HG03159 (cell line): Measurements from ENCODE around the gene MALAT1.

ENCODE experiments used
- ATAC-seq: cut with Tn5 transposase; IDR thresholded peaks from one replicate; pipeline ENCODE4 v1.9.1; 2021; ENCODE audit warnings: mild to moderate bottlenecking, moderate library complexity; ENCODE audit not compliant: unreplicated experiment

Gene MALAT1

DNA sequence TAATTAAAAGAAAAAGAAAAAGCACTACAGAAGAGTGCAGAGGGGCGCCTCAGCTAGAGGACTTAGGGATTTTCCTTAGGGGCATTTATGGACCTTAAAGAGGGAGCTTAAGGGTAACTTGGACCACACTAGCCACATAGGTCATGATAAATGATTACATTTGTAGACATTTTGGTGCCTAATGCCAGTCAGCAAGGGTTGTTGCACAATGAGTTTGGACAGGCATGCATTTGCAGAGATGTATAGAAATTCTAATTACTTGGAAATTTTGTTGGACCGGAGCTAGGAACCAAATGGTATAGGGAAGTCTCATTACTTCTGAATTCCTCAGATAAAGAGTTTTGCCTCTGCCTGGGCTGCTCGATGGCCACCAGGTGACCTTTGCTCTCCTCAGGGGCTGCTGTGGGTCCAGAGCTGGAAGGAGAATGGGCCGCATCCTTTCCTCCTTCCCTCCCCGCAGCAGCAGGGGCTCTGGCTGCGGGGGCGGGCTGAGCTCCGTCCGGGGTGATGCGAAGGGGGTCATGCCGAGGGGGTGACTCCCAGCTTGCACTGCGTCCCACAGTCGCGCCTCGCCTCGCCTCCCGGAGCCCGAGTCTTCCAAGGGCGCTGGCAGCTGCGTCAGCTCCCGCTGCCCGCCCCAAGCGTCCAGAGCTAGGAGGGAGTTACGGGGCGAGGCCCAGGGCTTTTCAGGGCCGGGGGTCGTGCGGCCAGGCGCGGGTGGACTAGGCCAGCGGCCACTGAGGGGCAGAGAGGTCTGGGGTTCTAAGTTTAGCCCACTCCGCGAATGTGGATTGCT, 20.3 kb upstream of the MALAT1 start:
- no peak for ATAC-seq

DNA sequence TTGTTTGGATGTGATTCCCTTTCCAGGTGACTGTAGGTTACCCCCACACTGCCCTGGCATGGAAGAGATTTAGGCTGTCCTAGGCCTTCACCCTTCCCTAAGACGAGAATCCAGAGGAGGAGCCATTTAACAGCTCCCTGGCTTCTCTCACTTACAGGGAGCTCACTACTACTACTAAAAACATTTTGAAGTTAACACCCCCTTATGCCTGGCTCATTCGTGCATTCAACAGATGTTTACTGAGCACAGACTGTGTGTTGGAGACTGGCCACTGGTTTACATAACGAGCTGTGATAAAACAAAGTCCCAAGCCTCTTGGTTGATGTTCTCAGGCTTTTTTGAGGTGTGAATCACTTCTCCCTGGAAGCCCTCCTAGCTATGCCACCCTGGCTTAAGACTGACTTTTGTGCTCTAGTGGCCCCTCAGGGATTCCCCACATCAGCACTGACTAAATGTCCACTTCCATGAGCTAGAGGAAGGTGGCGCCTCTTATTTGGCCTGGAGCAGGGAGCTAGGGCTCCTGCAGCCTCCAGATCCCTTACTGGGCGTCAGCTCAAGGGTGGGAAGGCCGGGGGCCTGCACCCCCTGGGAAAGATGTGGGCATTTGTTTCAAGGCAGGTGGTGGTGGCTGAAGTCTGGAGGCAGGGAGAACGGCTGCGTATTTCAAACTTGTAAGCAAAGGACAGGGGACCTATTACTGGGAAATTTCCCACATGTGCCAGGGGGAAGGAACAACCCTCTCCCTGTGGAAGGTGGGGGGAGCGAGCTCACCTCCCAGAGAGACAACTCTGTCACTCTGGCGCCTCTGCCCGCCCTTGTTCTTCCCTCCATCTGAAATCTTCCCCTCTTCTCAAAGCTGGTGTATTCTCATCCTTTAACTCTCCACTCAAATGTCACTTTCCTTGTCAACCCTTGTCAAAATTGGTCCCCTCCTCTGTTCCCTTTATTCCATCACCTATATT, 19.4 kb upstream of the MALAT1 start:
- ATAC-seq: no peak

DNA sequence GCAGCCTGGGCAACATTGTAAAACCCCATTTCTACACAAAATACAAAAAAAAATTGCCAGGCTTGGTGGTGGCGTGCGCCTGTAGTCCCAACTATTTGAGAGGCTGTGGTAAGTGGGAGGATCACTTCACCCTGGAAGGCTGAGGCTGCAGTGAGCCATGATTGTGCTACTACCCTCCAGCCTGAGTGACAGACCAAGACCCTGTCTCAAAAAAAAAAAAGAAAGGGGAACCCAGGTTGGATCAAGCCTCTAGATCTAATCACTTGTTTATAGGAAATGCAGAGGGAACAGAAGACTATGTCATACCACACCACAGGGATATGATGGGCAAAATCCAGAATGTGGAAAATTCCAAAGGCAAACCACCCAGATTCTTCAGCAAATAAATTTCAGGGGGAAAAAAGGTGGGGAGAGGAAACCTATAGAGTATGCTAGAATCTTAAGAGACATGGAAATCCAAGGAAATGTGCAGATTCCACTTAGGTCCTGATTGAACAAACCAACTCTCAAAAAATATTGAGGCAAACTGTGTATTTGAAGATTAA, 16.5 kb upstream of the MALAT1 start:
- no peak for ATAC-seq

DNA sequence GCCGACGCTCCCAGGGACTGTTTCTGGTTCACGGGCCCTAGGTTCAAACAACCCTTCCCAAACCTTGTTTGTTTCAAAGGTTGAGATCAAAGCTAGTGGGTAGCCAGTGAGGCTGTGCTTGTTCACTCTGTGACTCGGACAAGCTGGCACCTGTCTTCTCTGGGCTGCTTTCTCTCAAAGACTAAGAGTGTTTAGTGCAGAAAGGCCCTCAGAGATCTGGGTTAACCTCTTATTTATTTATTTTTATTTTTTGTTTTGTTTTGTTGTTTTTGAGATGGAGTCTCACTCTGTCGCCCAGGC, 13.0 kb upstream of the MALAT1 start:
- no peak for ATAC-seq

DNA sequence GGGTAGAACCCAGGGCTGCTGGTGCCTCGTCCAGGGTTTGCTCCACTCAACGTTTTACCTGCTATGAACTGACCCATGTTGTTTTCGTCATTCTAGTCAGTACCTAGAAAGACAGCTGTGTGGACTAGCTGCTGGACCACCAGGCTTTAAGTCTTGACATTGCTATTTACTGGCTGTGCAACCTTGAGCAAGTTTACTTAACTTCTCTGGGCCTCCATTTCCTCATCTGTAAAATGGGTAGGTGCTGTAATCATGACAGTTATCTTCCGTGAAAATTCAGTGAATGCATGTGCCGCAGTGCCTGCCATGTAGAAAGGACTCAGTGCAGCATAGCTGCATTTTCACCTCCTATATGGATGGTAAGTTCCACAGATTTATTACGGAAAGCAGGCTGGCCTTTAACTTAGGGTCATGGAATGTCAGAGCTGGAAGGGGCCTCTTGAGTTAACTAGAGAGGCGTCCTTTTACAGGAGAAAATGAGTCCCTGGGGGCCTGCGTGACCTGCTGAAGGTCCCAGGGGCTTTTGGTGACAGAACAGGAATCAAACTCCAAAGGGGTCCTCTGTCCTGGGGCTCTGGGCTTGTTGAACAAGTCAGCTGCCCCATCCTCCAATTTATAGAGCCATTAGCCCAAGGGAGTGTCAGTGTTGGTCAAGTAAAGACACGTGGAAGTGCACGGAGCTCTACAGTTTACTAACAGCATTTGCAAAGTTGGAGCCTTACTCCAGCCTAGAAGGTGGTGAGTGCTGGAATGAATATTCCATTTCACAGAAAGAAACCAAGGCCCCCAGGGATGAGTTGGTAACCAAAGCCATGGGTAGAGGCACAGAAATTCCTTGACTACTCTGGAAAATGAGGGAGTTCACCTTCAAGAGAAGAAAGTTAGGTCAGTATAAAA, 12.0 kb upstream of the MALAT1 start:
- ATAC-seq: no peak

DNA sequence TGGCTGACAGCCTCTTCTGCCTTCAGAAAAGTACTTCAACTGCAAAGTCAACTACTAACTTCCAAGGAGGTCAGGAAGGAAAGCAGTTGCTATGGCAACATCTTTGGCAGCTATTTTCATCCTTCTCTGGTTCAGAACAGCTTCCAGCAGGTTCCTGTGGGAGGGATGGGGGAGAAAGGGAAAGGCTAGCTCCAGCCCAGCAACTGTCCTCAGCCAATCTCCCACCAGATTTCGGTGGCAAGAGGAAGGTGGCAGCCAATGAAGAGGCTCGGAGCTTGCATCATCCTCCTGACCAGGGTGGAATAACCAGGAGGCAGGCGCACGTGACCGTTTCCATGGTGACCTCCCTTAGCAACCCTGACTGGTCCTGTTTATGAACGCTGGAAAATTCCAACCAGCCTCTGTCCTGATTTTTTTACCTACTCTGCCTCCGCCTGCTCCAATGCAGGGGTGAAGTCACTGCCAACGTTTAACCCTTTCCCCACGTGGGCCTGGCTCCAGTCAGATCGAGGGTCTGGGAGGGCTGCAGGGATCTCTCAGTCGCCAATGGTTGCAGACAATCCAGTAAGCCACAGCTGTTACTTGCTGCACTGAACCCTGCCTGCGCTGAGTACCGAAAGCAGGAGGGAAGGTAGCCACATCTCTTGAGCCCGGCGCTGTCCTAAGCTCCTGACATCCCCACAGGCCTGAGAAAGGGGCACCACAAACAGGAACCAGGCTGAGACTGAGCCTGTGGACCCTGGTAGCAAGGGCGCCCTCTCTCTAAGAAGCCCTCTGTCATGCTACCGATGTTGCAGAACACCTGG, 11.2 kb upstream of the MALAT1 start:
- ATAC-seq: no peak

DNA sequence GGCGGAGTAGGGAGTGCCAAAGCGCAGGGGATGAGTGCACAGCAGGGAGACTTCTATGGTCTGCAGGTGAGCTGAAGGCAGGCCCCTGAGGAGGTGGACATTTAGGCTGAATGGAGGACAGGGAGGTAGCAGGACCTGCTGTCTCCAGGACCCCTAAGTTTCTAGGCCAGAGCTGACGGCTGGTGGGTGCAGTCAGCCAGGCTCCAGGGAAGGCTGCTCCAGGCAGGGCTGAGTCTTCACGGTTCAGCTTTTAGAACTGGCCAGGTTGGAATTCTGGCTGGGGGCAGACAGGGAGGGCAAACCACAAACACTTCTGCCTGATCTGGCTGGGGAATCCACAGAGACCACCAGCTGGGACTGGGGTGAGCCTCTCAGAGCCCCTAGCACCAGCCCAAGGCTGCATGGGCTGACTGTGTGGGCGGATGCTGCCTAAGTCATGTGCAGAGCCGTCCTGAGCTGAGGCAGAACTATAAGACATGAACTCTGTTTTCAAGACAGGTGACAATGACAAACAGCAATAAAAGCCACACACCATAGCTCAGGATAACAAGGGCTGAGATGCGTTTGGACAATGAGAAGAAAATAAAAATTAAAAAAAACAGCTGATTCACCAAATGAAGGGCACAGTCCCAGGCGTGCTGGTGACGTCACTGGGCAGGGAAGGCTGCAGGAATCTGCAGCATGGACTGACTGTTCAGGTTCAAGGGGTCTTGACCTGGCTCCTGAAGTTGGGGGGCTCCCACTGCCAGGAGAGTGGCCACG, 10.4 kb upstream of the MALAT1 start:
- no peak for ATAC-seq

DNA sequence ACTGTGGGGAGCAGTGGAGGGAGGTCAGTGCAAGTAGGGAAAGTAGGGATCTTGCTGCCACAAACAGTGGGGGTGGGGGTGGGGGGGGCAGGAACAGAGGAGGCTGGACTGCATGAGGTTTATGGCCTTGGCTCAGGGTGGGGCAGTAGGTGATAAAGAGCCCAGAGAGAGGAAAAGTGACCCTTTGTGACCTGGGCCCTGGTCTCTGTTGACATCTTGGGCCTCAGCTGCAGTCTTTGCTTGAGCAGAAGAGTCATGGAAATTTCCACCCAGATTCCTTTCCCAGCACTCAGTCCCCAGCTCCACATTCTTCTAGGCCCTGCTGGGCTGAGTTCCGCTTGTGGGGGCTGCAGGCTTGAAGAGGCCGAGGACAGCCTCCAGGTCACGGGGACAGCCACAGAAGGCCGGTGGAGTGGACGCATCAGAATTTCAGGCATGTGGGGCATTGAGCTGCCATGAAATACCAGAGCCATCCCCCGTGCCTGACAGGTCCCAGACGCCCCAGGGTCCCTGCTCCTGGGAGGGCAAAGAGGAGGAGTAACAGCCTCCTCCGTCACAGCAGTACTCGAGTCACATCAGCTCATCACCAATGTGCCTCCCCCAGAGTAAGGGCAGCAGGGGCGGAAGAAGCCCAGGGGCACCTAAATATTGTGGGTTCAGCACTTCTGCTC, 9.7 kb upstream of the MALAT1 start:
- ATAC-seq: no peak

DNA sequence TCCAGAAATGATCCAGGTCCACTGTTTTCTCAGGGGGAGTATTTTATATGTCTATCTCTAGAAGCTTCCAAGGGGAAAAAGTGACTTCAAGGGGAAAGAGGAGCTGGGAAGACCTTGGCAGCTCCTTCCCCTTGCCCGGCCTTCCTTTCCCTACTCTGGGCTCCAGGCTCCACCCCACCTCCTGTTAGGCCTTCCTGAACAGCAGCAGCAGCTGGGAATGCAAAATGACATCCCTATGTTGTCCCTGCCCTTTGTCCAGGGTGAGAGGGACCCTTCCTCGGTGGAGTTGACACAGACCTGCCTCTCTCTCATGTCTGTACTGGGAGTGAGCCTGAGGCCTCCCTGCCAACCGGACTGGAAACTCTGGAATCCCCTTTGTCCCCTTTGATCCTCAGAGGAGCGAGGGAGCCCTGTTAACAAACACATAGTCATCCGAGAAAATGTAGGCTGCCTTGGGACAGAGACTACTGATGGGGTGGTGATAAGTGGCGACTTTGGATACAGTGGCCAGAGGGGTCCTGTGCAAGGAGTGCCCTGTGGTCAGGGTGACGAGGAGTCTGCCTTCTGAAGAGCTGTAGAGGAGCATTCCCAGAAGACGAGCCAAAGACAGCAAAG, 9.0 kb upstream of the MALAT1 start:
- no peak for ATAC-seq

DNA sequence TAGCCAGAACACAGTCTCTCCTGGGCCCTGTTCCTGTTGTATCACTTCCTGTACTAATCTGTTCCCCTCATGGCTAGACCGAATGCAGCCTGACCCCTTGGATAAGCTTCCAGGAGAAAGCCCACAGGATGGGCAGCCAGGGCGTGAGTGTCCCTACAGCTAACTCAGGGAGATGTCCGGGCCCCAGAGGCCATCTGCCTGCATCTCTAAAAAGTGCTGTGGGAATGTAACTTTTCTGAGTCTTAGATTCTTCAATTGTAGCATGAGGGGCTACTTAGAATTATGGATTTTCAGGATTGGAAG, 7.7 kb upstream of the MALAT1 start:
- ATAC-seq: no peak

DNA sequence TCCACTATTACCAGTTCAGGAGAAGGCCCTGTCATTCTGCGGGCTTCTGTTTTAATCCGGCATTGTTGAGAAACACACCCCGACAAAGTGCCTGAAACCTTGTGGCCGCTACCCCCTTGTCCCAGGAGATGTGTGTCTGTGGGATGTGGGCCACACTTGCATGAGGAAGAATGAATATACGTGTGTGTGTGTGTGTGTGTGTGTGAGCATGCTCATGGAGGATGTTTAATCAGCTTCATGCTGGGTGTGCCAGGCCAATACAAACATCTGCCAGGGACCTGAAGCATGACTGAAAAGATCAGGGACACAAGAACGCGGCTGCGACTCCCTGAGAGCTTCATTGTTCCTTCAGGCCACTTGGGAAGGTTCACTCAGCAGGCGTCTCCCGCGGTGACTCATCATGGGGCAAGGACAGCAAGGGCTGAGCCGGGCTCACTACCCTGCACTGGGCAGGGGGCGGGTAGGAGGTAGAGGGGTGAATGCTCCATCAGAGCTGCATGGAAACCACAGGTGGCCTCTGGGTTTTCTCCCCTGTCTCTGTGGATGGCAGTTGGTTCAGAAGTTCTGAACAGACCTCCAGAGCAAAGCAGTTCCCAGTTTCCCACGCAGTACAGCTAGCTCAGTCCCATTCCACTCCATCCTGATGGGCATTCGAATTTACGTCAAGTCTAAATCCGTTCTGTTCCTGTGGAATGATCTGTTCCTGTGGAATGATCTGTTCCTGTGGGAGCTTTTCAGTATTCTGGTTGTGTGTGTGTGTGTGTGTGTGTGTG, 7.0 kb upstream of the MALAT1 start:
- no peak for ATAC-seq

DNA sequence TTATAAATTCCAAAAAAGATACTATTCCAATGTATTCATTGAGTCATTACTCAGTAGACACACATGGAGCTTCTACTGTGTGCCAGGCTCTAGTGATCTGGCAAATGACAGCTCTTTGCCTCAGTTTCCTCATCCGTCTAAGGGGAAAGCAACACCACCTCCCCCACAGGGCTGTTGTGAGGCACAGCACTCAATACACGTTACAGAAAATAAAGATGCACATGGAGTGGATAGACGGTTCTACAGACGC, 6.5 kb upstream of the MALAT1 start:
- no peak for ATAC-seq

DNA sequence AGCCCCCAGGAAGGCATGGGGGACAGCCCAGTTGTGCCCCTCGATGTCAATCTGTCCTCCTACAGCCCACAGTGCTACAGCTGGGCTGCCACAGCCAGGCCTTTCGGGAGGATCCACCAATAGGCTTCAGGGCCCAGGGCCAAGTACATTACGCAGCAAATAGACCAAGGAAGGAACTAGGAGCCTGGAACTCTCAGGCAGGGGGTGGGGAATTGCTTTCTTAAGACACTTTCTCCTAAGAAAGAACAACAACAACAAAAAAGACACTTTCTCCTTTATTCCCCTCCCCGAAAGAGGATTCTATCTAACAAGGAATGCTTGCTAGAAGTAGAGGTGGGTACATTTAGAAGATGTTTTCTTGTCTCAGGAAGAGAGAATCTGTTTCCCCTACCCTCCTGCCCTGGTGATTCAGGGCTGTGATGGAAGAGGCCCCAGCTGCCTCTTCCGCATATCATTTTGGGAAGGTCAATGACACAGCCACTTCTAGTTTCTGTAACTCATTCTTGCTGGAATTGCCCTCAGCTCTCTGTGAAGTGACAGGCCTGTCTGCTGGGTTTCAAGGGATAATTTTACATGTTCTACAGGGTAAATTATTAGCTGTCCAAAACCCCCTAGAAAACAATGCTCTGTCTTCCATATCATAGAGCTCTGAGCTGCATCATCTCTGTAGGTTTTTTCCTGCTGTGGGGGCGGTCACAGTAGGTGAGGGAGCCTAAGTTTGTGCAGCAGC, 6.0 kb upstream of the MALAT1 start:
- no peak for ATAC-seq

DNA sequence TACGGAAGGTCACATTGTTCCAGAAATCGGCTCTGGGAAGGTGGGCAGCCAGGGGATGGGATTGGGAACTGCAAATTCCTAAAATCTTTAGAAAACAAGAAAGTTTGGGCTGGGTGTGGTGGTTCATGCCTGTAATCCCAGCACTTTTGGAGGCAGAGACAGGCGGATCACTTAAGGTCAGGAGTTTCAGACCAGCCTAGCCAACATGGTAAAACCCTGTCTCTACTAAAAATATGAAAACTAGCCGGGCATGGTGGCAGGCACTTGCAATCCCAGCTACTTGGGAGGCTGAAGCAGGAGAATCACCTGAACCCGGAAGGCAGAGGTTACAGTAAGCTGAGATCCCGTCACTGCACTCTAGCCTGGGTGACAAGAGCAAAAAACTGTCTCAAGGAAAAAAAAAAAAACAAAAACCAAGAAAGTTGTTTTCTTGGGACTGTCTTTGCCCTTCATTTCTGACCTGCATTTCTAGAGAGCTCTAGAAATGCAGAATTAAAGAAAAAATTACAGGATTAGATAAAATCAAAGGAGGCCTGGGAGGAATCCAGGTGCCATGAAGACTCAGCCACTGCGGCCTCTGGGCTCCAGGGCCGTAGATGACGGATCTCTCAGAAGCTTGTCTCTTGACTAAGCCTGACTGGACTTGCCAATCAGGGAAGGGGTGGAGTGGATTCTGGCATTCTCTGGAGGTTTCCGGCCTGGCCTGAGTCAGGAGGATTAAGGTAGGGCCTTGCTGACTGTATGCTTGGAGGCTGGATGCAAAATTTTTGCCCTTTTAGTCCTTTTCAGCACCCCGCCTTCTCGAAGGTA, 5.3 kb upstream of the MALAT1 start:
- ATAC-seq: no peak

DNA sequence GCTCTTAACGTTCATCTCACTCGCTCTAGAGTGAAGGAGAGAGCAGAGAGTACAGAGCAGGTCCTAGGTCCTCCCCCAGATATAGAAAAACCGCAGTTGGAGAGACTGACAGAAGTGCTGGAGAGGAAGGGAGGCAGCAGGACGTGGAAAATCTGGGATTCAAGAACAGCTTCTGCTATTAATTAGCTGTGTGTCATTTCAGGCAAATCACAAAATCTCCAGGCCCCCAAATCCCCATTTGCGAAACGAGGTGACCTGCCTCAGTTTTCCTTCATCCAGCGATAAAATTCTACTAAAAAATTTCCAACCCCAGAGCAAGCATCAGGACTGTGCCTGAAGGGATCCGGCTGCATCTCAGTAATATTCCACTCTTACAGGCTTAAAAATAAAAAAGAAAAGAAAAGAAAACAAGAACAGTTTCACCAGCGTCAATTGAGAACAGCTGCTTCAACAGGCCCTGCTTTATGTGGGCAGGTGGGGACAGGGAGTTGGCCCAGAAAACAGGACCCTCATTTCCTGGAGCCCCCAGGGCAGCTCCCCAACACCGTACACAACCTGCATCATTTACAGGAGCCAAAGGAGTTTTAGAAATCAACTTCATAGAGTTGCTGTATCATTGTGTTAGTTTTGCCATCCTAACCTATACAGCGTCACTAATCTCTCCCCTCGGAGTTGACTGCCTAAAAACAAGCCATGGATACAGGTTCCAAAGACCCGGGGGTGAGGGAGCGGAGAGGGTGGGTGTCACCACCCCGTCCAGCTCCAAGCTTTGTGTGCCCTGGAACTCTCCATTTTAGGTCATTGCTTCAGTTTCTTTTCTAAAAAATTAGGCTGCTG, 2.3 kb upstream of the MALAT1 start:
- ATAC-seq: peak; percentile 2
